GM12875 (cell line): ENCODE results near the gene ECT2L.

Experiments used
- H3K4me3 ChIP-seq: one replicate; pipeline ENCODE4 v1.5.1; 2011; ENCODE audit warnings: low read depth, low read length, control low read depth
- TF ChIP-seq, protein P1 (sequence below): IDR thresholded peaks from 2 replicates; pipeline ENCODE4 v1.5.1; 2011; ENCODE audit warnings: low read depth, mild to moderate bottlenecking, control low read depth, inconsistent platforms, low read length, moderate library complexity, borderline replicate concordance; ENCODE audit not compliant: insufficient read depth

Gene ECT2L

DNA sequence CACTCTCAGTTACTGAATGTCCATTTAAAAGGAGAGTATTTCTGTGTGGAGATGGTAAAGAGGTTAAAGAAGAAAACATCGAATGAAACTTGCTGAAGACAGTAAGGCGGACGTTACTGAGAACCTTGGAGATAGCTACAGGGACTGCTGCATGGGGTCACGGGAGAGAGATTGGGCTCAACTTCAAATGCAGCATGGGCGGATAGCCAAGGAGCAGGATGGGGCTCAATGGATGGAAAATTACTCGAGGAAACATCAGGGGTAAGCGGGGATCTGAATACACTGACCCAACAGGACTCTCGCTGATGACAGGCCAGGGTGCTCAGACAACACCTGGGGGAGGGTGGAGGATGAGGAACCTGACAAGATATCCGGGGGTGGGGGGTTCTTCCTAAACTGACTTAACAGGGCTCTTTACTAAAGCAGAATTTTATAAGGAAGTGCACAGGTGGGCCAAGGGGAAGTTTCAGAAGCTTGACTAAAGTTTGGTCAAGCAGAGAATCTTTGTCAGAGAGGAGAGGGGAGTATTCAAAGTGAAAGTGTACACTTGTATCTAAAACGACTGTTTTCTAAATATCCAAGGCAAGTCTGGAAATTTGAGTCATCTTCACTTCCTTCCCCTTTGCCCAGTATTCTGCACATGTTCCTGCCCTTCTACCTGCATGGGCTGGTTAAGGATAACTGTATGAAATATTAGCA lies 22.8 kb downstream of the ECT2L start:
- TF ChIP-seq, protein P1, sequence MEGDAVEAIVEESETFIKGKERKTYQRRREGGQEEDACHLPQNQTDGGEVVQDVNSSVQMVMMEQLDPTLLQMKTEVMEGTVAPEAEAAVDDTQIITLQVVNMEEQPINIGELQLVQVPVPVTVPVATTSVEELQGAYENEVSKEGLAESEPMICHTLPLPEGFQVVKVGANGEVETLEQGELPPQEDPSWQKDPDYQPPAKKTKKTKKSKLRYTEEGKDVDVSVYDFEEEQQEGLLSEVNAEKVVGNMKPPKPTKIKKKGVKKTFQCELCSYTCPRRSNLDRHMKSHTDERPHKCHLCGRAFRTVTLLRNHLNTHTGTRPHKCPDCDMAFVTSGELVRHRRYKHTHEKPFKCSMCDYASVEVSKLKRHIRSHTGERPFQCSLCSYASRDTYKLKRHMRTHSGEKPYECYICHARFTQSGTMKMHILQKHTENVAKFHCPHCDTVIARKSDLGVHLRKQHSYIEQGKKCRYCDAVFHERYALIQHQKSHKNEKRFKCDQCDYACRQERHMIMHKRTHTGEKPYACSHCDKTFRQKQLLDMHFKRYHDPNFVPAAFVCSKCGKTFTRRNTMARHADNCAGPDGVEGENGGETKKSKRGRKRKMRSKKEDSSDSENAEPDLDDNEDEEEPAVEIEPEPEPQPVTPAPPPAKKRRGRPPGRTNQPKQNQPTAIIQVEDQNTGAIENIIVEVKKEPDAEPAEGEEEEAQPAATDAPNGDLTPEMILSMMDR = no peak
- H3K4me3 ChIP-seq = no peak overlapping the region

- TF ChIP-seq, protein P1 = no peak
- H3K4me3 ChIP-seq = no peak overlapping the region
Observed at GRCh38 chr6:138821519-138821918, 25.6 kb downstream of the ECT2L start.

DNA sequence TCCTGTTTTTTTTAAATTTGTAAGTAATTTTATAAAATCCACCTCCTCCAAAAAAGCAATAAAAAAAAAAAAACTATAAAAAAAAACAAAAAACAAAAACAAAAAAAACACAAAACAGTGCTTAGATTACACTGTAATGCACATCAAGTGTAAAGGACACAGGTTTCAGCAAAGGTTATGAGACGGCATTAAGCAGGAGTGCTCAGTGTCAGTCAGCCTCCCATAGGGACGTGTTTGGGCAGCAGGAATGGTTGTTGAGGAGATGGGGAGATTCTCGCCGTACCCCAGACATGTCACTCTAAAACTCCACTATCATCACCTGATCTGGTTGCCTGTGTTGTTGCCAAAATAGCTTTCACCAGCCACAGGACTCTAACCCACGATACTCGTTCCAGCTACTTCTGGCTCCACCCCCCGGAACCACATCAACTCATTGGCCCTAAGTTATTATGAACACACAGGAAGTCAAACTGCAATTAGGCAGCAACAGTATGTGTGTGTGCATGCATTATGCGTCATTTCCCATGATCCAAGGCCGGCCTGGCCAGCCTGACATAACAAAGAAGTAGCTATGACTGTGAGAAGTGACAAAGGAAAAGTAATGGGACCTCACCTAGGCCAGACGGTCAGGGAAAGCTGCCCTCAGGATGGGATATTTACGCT lies 28.7 kb downstream of the ECT2L start:
- TF ChIP-seq, protein P1 = no peak

DNA sequence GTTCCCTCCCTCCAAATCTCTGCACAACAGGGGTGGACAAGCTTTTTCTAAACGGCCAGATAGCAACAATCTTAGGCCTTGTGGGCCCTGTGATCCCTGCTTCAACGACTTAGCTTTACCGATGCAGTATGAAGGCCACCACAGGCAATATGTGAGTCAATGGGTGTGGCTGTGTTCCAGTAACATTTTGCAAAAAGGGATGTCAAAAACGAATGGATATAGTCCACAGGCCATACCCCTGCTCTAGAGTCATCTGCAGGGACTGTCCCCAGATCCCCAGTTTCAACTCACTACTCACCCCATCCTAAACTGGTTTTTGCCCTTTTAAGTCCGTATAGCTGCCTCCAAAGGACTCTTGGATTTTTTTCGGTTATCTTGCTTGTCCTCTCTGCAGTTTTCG lies 34.4 kb downstream of the ECT2L start:
- TF ChIP-seq, protein P1 = no peak
- no peak overlapping the region for H3K4me3 ChIP-seq

More for the DNA sequence above, 28.7 kb downstream of the ECT2L start:
- H3K4me3 ChIP-seq = no peak overlapping the region

DNA sequence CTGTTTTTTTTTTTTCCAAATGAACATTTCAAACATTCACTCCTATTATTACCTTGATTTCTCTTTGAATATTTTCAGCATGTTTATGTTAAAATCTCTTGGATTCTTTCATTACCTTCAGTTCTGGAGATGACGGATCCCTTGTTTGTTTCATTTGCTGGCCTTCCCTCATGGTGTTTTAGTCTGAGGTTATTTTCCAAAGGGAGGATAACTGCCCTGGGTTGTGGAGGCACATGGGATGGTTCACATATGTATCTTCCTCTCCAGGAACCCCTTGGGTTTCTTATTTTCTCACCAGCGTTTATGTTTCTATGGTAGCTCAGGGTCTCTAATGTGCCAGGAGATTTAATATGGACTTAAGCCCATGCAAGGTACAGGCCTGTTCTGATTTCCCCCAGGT lies 36.3 kb downstream of the ECT2L start:
- TF ChIP-seq, protein P1 = no peak
- no peak overlapping the region for H3K4me3 ChIP-seq

DNA sequence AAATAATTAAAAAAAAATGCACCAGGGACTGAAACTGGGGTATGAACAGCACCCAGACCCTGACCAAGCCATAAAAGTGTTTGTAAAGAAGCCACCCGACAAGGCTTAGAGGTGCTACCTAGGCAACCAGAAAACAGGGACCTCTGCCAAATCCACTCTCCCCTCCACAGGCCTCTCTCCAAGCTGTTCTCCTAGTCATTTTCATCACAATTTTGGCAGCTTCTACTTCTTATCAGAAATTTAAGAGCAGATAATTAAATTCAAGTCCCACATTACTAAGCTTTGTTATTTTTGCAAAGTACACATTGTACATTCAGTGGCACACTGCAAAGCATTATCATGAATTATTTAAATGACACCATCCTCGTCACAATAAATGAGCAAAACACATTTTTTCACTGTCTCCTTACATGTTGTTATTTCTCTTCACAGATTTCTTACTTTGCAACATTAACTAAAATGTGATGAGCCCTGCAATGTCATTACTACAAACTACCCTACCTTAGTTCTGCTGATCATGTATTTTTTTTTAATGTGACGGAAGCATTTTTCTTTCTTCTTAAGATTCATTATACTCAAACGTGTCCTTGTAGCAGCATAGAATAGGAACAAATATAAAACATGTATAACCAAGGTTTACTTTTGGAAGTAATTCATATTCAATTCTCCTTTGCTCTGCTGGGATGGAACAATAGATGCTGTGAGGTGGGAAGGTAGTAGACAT lies 38.1 kb downstream of the ECT2L start:
- TF ChIP-seq, protein P1 = no peak
- no peak overlapping the region for H3K4me3 ChIP-seq
